HepG2 (cell line): ENCODE results near the gene PYCR2. TPM values are rescaled to one million over a fixed set of nuclear protein-coding genes. Genes with fewer than 3 reads are reported as not detected.

Experiments
- EEA1 ChIP-seq: sonication (generic); formaldehyde crosslinking; IDR thresholded peaks from 2 replicates; pipeline ENCODE4 v1.5.1; 2020; ENCODE audit warnings: mild to moderate bottlenecking, missing genetic modification reagents, borderline replicate concordance
- ETS1 ChIP-seq: sonication (generic); formaldehyde crosslinking; IDR thresholded peaks from 2 replicates; pipeline ENCODE4 v1.4.0; 2020; ENCODE audit warnings: missing genetic modification reagents
- EZH2 ChIP-seq: conservative IDR thresholded peaks from 2 replicates; pipeline ENCODE4 v1.6.1; 2012; ENCODE audit warnings: mild to moderate bottlenecking, low read depth, low read length, moderate library complexity
- HNRNPK ChIP-seq: fragments of 200-400 bp; formaldehyde crosslinking; IDR thresholded peaks from 2 replicates; pipeline ENCODE4 v1.6.1; 2018; ENCODE audit warnings: low read length, low read depth, moderate library complexity, mild to moderate bottlenecking; ENCODE audit not compliant: poor library complexity, severe bottlenecking
- LCORL ChIP-seq, 2 experiments: fragments of 450-650 bp in 1 of 2; sonication (generic) in 1 of 2; formaldehyde crosslinking in 1 of 2; IDR thresholded peaks; 2 replicates each; pipeline versions ENCODE4 v1.5.0 to v1.6.1; 2017 to 2020; ENCODE audit warnings: antibody characterized with exemption in 1 of 2, missing genetic modification reagents in 1 of 2
- MAFG ChIP-seq: sonication (generic); formaldehyde crosslinking; IDR thresholded peaks from 2 replicates; pipeline ENCODE4 v1.5.1; 2020; ENCODE audit warnings: mild to moderate bottlenecking, missing genetic modification reagents
- NCOA1 ChIP-seq: sonication (generic); formaldehyde crosslinking; IDR thresholded peaks from 2 replicates; pipeline ENCODE4 v1.9.0; 2021; ENCODE audit warnings: missing genetic modification reagents
- NR2F1 ChIP-seq, 2 experiments: fragments of 450-650 bp in 1 of 2; formaldehyde crosslinking in 1 of 2; IDR thresholded peaks; 2 replicates each; pipeline versions ENCODE4 v1.5.0 to v1.6.1; 2016 to 2020; ENCODE audit warnings: mild to moderate bottlenecking in 1 of 2, missing compliant biosample characterization in 1 of 2, missing genetic modification reagents in 1 of 2, moderate library complexity in 1 of 2
- RFX1 ChIP-seq: fragments of 450-650 bp; IDR thresholded peaks from 2 replicates; pipeline ENCODE4 v1.6.1; 2017
- SAFB2 ChIP-seq: sonication (generic); formaldehyde crosslinking; IDR thresholded peaks from 2 replicates; pipeline ENCODE4 v1.5.1; 2020; ENCODE audit warnings: missing genetic modification reagents, low read depth, mild to moderate bottlenecking, borderline replicate concordance
- SRY ChIP-seq: sonication (generic); formaldehyde crosslinking; IDR thresholded peaks from 2 replicates; pipeline ENCODE4 v1.8.0; 2022; ENCODE audit warnings: mild to moderate bottlenecking, missing genetic modification reagents
- TMF1 ChIP-seq: sonication (generic); formaldehyde crosslinking; IDR thresholded peaks from 2 replicates; pipeline ENCODE4 v1.8.1; 2022; ENCODE audit warnings: low read depth, missing genetic modification reagents
- TOPORS ChIP-seq: sonication (generic); formaldehyde crosslinking; IDR thresholded peaks from 2 replicates; pipeline ENCODE4 v1.8.0; 2023; ENCODE audit warnings: mild to moderate bottlenecking, missing genetic modification reagents
- ZBTB1 ChIP-seq: sonication (generic); formaldehyde crosslinking; IDR thresholded peaks from 2 replicates; pipeline ENCODE4 v1.4.0; 2020; ENCODE audit warnings: missing genetic modification reagents, borderline replicate concordance
- ZEB1 ChIP-seq: IDR thresholded peaks from 2 replicates; pipeline ENCODE4 v1.6.1; 2012; ENCODE audit warnings: mild to moderate bottlenecking, low read depth, inconsistent platforms; ENCODE audit not compliant: insufficient replicate concordance
- ZNF142 ChIP-seq: sonication (generic); formaldehyde crosslinking; IDR thresholded peaks from 2 replicates; pipeline ENCODE4 v1.4.0; 2020; ENCODE audit warnings: missing genetic modification reagents
- ZNF234 ChIP-seq: sonication (generic); formaldehyde crosslinking; conservative IDR thresholded peaks from 2 replicates; pipeline ENCODE4 v1.5.1; 2020; ENCODE audit warnings: mild to moderate bottlenecking, missing genetic modification reagents
- ZNF543 ChIP-seq: sonication (generic); formaldehyde crosslinking; IDR thresholded peaks from 2 replicates; pipeline ENCODE4 v1.4.0; 2020; ENCODE audit warnings: mild to moderate bottlenecking, missing genetic modification reagents
- ZNF746 ChIP-seq: sonication (generic); formaldehyde crosslinking; IDR thresholded peaks from 2 replicates; pipeline ENCODE4 v1.8.0; 2022; ENCODE audit warnings: mild to moderate bottlenecking, missing genetic modification reagents
- polyA plus RNA-seq, 8 experiments: library from polyadenylated mRNA; depleted of rRNA in 3 of 8; stranded (reverse) in 7 of 8; unstranded in 1 of 8; fragments of >200 nt; fragmentation: Illumina TruSeq in 4 of 8; extraction: Trizol in 4 of 8; gene quantifications; 2 replicates each; pipeline versions ENCODE4 v1.2.1 to v1.2.3, GENCODE V29; 2011 to 2016; ENCODE audit warnings: low read depth in 4 of 8, missing spikeins in 1 of 8, mixed read lengths in 1 of 8; ENCODE audit not compliant: insufficient read depth in 1 of 8
- total RNA-seq, 5 experiments: library from RNA; depleted of rRNA; stranded (reverse); fragments of >200 nt; fragmentation: Illumina TruSeq; extraction: Trizol; gene quantifications; 2 replicates each; pipeline ENCODE4 v1.2.3, GENCODE V29; 2016; ENCODE audit warnings: low read depth in 1 of 5

PYCR2 gene
- total and polyA plus RNA-seq, 2 of the 13 experiments (the other 11 are each of a cell fraction or from before 2014, with no cell fraction given), result 47.2 to 47.8 TPM

- 0 out of 2 replicates have a peak, but pooled peaks have one; percentile 12 for TF ChIP-seq ZNF142 (CRISPR knock-in tag)
- TF ChIP-seq HNRNPK, result peak; percentile 89
- TF ChIP-seq ZBTB1 (CRISPR knock-in tag), result peak; percentile 84; the same call in 1 of the 2 replicates
- no peak; the same call in 1 of the 2 replicates for TF ChIP-seq ZNF543 (CRISPR knock-in tag)
- no peak; the same call in 1 of the 2 replicates for TF ChIP-seq TMF1 (CRISPR knock-in tag)
- TF ChIP-seq TOPORS, result no peak
- peak; percentile 52; the same call in 1 of the 2 replicates for TF ChIP-seq SAFB2 (CRISPR knock-in tag)
- TF ChIP-seq NCOA1 (CRISPR knock-in tag), result 0 out of 2 replicates have a peak, but pooled peaks have one; percentile 80
- peak; percentile 77; the same call in 1 of the 2 replicates for TF ChIP-seq ZNF234 (CRISPR knock-in tag)
- TF ChIP-seq EZH2, result no peak
- no peak for TF ChIP-seq LCORL (IDR thresholded peaks at IDR 0.05)
- TF ChIP-seq LCORL (CRISPR knock-in tag; IDR thresholded peaks at IDR 0.05), result no peak; the same call in 1 of the 2 replicates
- TF ChIP-seq SRY, result no peak; the same call in 1 of the 2 replicates
- no peak for TF ChIP-seq ETS1 (CRISPR knock-in tag)
- peak; percentile 20; the same call in 1 of the 2 replicates for TF ChIP-seq ZNF746 (CRISPR knock-in tag)
- TF ChIP-seq ZEB1, result no peak
- peak; percentile 54; the same call in 1 of the 2 replicates for TF ChIP-seq MAFG (CRISPR knock-in tag)
- TF ChIP-seq RFX1, result no peak
- no peak; a peak in 1 of 4 replicates for TF ChIP-seq NR2F1 (CRISPR knock-in tag; IDR thresholded peaks at IDR 0.05)
- no peak; the same call in 1 of the 2 replicates for TF ChIP-seq EEA1 (CRISPR knock-in tag)
These were observed at the start of gene PYCR2 (continued) for GRCh38 chr1:225923692-225924555.
